Endodermal cell (in vitro differentiated cells): ENCODE results near the gene C17orf100. TPM values are rescaled to one million over a fixed set of nuclear protein-coding genes. Genes with fewer than 3 reads are reported as not detected.
"Not testable (repeated sequence)": the region's sequence is repeated elsewhere in the genome, so short reads cannot be mapped to it uniquely, and the experiment has no call there.

Source experiments
- DNase-seq: peaks from one replicate; pipeline ENCODE4 v3.0.0-alpha.2; 2017
- H3K27ac ChIP-seq: 2 replicates; pipeline ENCODE4 v1.5.1; 2013; ENCODE audit warnings: mild to moderate bottlenecking, low read depth, low read length, moderate library complexity
- H3K27me3 ChIP-seq: 2 replicates; pipeline ENCODE4 v1.6.1; 2013; ENCODE audit warnings: mild to moderate bottlenecking, low read length, moderate library complexity; ENCODE audit not compliant: insufficient read depth, control insufficient read depth, poor library complexity, severe bottlenecking
- H3K36me3 ChIP-seq: 2 replicates; pipeline ENCODE4 v1.7.0; 2013; ENCODE audit warnings: mild to moderate bottlenecking, low read length, moderate library complexity; ENCODE audit not compliant: control insufficient read depth, insufficient read depth
- H3K4me1 ChIP-seq: one replicate; pipeline ENCODE4 v1.7.0; 2013; ENCODE audit warnings: low read length; ENCODE audit not compliant: control insufficient read depth, insufficient read depth
- H3K4me3 ChIP-seq: 2 replicates; pipeline ENCODE4 v1.5.1; 2013; ENCODE audit warnings: mild to moderate bottlenecking, low read length, moderate library complexity
- H3K9ac ChIP-seq: 2 replicates; pipeline ENCODE4 v1.6.1; 2013; ENCODE audit warnings: mild to moderate bottlenecking, low read length, moderate library complexity; ENCODE audit not compliant: poor library complexity, severe bottlenecking; ENCODE audit errors: extremely low read depth
- H3K9me3 ChIP-seq: 2 replicates; pipeline ENCODE4 v1.6.1; 2013; ENCODE audit warnings: mild to moderate bottlenecking, low read length, moderate library complexity; ENCODE audit not compliant: control insufficient read depth
- H3K27ac Mint-ChIP-seq: 2 replicates; pipeline ENCODE4 v1.8.0; 2020; ENCODE audit warnings: mixed read lengths
- H3K27me3 Mint-ChIP-seq: 2 replicates; pipeline ENCODE4 v1.8.0; 2021; ENCODE audit warnings: mild to moderate bottlenecking, mixed read lengths; ENCODE audit not compliant: insufficient read depth
- H3K36me3 Mint-ChIP-seq: 2 replicates; pipeline ENCODE4 v1.8.0; 2020; ENCODE audit warnings: low read depth, mixed read lengths
- H3K4me1 Mint-ChIP-seq: 2 replicates; pipeline ENCODE4 v1.8.0; 2020; ENCODE audit warnings: mixed read lengths
- H3K4me3 Mint-ChIP-seq: 2 replicates; pipeline ENCODE4 v1.8.0; 2020; ENCODE audit warnings: mild to moderate bottlenecking, moderate library complexity, mixed read lengths
- H3K9me3 Mint-ChIP-seq: 2 replicates; pipeline ENCODE4 v1.8.0; 2020; ENCODE audit warnings: mild to moderate bottlenecking, mixed read lengths
- CTCF ChIP-seq: fragments of 200-600 bp; sonication (generic); conservative IDR thresholded peaks from 2 replicates; pipeline ENCODE4 v1.5.0; 2021; ENCODE audit warnings: antibody characterized with exemption, mild to moderate bottlenecking
- WGBS, 2 experiments: methylation state at CpG; one replicate each; pipeline versions ENCODE4 v1.1.5 to v1.1.7; 2013; ENCODE audit warnings: missing lambda C conversion rate in 2 of 2, mixed read lengths in 1 of 2; ENCODE audit not compliant: insufficient coverage in 1 of 2, insufficient read length in 1 of 2; 5-methylcytosine and 5-hydroxymethylcytosine counted together
- total RNA-seq, 2 donors: library from RNA; stranded (reverse); fragmentation: NEBNext Ultra II Directional in 1 of 2; extraction: Animal tissue kit (Norgen Biotek cat#: 25700) in 1 of 2; gene quantifications; 2 replicates in 1 of 2; 3 replicates in 1 of 2; pipeline ENCODE4 v1.2.1, GENCODE V29; 2021

The C17orf100 gene
- total RNA-seq, 2 donors from 2014 or later = 2.7 to 3.0 TPM

- 62 to 64% methylated on average over 22 to 47 of the region's 47 CpGs for WGBS, 2 experiments
- H3K4me1 Mint-ChIP-seq = peaks cover 26% of the 10 kb centered on the region
- DNase-seq = peak; percentile 65
Observed at GRCh38 chr17:6651919-6652452, 424 bp downstream of the C17orf100 start.

GRCh38 chr17:6654841-6655731 lies 3.5 kb downstream of the C17orf100 start:
- Mint-ChIP-seq H3K4me1 (peaks cover 27% of the 10 kb centered on the region), H3K4me3 (peak overlapping the region; percentile 63), H3K27ac (no peak overlapping the region), H3K36me3 (no peaks in the 10 kb centered on the region), H3K9me3 (no peaks in the 10 kb centered on the region), H3K27me3 (peaks cover 68% of the 10 kb centered on the region)
- no peak for TF ChIP-seq CTCF
- WGBS, 2 experiments = 6 to 7% methylated on average over 17 to 42 of the region's 46 CpGs
- no peaks in the 10 kb centered on the region for H3K9me3 ChIP-seq
- no peaks in the 10 kb centered on the region for H3K36me3 ChIP-seq
- no peak overlapping the region for H3K9ac ChIP-seq
- peak; percentile 91 for DNase-seq
- H3K27me3 ChIP-seq = peaks cover 45% of the 10 kb centered on the region
- no peaks in the 10 kb centered on the region for H3K4me1 ChIP-seq
- H3K4me3 ChIP-seq = peak overlapping the region; percentile 98
- no peak overlapping the region for H3K27ac ChIP-seq

More at GRCh38 chr17:6651919-6652452, 424 bp downstream of the C17orf100 start:
- Histone ChIP-seq H3K4me3 (peak overlapping the region; percentile 98), H3K4me1 (peaks cover 3% of the 10 kb centered on the region), H3K36me3 (peaks cover 25% of the 10 kb centered on the region), H3K9ac (no peak overlapping the region), H3K27me3 (peaks cover 33% of the 10 kb centered on the region), H3K27ac (peak overlapping the region; percentile 10), H3K9me3 (no peaks in the 10 kb centered on the region)
- peak overlapping the region; percentile 98 for H3K4me3 Mint-ChIP-seq
- no peak overlapping the region for H3K27ac Mint-ChIP-seq
- H3K36me3 Mint-ChIP-seq = peaks cover 11% of the 10 kb centered on the region
- H3K9me3 Mint-ChIP-seq = no peaks in the 10 kb centered on the region
- peaks cover 47% of the 10 kb centered on the region for H3K27me3 Mint-ChIP-seq
- no peak for TF ChIP-seq CTCF

- 1% methylated on average over 19 of the region's 41 CpGs; no CpG with 5 or more reads in 1 of the 2 experiments for WGBS, 2 experiments
- Histone ChIP-seq H3K27me3 (peaks cover 48% of the 10 kb centered on the region), H3K4me3 (peak overlapping the region; percentile 98)
- H3K4me1 Mint-ChIP-seq = peaks cover 20% of the 10 kb centered on the region
- not testable (repeated sequence) for H3K36me3 ChIP-seq, H3K4me1 ChIP-seq, H3K9ac ChIP-seq, H3K36me3 Mint-ChIP-seq, H3K9me3 Mint-ChIP-seq, H3K9me3 ChIP-seq, H3K27ac ChIP-seq, DNase-seq, H3K27ac Mint-ChIP-seq
- peaks cover 76% of the 10 kb centered on the region for H3K27me3 Mint-ChIP-seq
- peak overlapping the region; percentile 63 for H3K4me3 Mint-ChIP-seq
Observed at GRCh38 chr17:6655732-6656361, 4.3 kb downstream of the C17orf100 start.

GRCh38 chr17:6656797-6657632 lies 5.5 kb downstream of the C17orf100 start:
- H3K9ac ChIP-seq, H3K4me1 ChIP-seq, H3K9me3 Mint-ChIP-seq, H3K9me3 ChIP-seq, H3K36me3 Mint-ChIP-seq, H3K27ac ChIP-seq, H3K27ac Mint-ChIP-seq, H3K36me3 ChIP-seq: not testable (repeated sequence)
- Mint-ChIP-seq H3K4me3 (peak overlapping the region; percentile 63), H3K4me1 (peaks cover 20% of the 10 kb centered on the region), H3K27me3 (peaks cover 81% of the 10 kb centered on the region)
- WGBS, 2 experiments = 6 to 10% methylated on average over 9 to 31 of the region's 55 CpGs
- DNase-seq = peak; percentile 88
- Histone ChIP-seq H3K27me3 (peaks cover 55% of the 10 kb centered on the region), H3K4me3 (peak overlapping the region; percentile 74)
